Sigmoid colon (tissue), 4 donors: ENCODE measurements around the gene RIPOR3.
"Not testable (repeated sequence)": the region's sequence is repeated elsewhere in the genome, so short reads cannot be mapped to it uniquely, and the experiment has no call there.

Source experiments
- CTCF ChIP-seq, 4 experiments: fragments of 450-650 bp in 3 of 4; fragments of 200-600 bp in 1 of 4; IDR thresholded peaks; one replicate each; pipeline ENCODE4 v1.5.1; 2016 to 2019; ENCODE audit warnings: antibody characterized with exemption in 4 of 4, mild to moderate bottlenecking in 3 of 4, moderate library complexity in 2 of 4
- EP300 ChIP-seq, 4 donors: sonication (generic); formaldehyde crosslinking; IDR thresholded peaks; one replicate each; pipeline ENCODE4 v1.6.1; 2017; ENCODE audit warnings: antibody characterized with exemption in 4 of 4
- POLR2A ChIP-seq, 2 donors: fragments of 450-650 bp; IDR thresholded peaks; one replicate each; pipeline ENCODE4 v1.6.1; 2016; ENCODE audit warnings: antibody characterized with exemption in 2 of 2, mild to moderate bottlenecking in 2 of 2, moderate library complexity in 2 of 2
- POLR2AphosphoS5 ChIP-seq, 4 donors: sonication (generic); formaldehyde crosslinking; IDR thresholded peaks; one replicate each; pipeline ENCODE4 v1.6.1; 2017; ENCODE audit warnings: antibody characterized with exemption in 4 of 4

GRCh38 chr20:50641625-50642287 lies 49.6 kb downstream of the RIPOR3 start:
- TF ChIP-seq CTCF, EP300, POLR2AphosphoS5, POLR2A (IDR thresholded peaks at IDR 0.05): not testable (repeated sequence)
